Caco-2 (cell line): Measurements from ENCODE around the gene ADM5. TPM values are rescaled to one million over a fixed set of nuclear protein-coding genes. Genes with fewer than 3 reads are reported as not detected.
A peak's percentile ranks its signal among the peaks of the same experiment; 100 is the strongest.

ENCODE experiments used
- BruUV-seq: library from RNA; stranded (reverse); fragments of 400-500 nt; replicated peaks from 2 replicates; lab custom pipeline; 2021; lab: Mats Ljungman, UMichigan
- CTCF ChIA-PET: fragments of 300-600 bp; sonication (Branson Sonifier 250); formaldehyde crosslinking; loops from one replicate; lab custom pipeline; 2022; ENCODE audit warnings: antibody characterized with exemption; lab: Charles Lee
- POLR2A ChIA-PET: fragments of 300-600 bp; sonication (Branson Sonifier 250); formaldehyde crosslinking; loops from one replicate; lab custom pipeline; 2022; ENCODE audit warnings: antibody characterized with exemption; lab: Charles Lee
- DNase-seq, 2 experiments: peaks; one replicate each; pipeline versions ENCODE4 v3.0.0 to v3.0.0-alpha.2; 2020 to 2022
- H3K27me3 ChIP-seq: replicated peaks from 2 replicates; pipeline ENCODE4 v1.6.0; 2011; ENCODE audit warnings: low read length; ENCODE audit not compliant: control insufficient read depth, insufficient read depth
- H3K36me3 ChIP-seq: 2 replicates; pipeline ENCODE4 v1.5.1; 2011; ENCODE audit warnings: low read length; ENCODE audit not compliant: control insufficient read depth, insufficient read depth
- H3K4me1 ChIP-seq: fragments of 250-450 bp; sonication (Bioruptor Pico); 2 replicates; pipeline ENCODE4 v1.5.1; 2020; ENCODE audit warnings: mild to moderate bottlenecking
- H3K4me3 ChIP-seq: 2 replicates; pipeline ENCODE4 v1.5.1; 2011; ENCODE audit warnings: low read depth, mild to moderate bottlenecking, control low read depth, low read length
- H3K9me3 ChIP-seq: fragments of 250-450 bp; sonication (Bioruptor Pico); 2 replicates; pipeline ENCODE4 v1.5.1; 2020; ENCODE audit warnings: mild to moderate bottlenecking, moderate library complexity
- H3K27ac Mint-ChIP-seq: one replicate; pipeline ENCODE4 v1.8.0; 2022; ENCODE audit warnings: mixed read lengths; ENCODE audit not compliant: unreplicated experiment
- H3K27me3 Mint-ChIP-seq: one replicate; pipeline ENCODE4 v1.8.0; 2022; ENCODE audit warnings: mixed read lengths; ENCODE audit not compliant: insufficient read depth, unreplicated experiment
- H3K36me3 Mint-ChIP-seq: one replicate; pipeline ENCODE4 v1.8.0; 2022; ENCODE audit warnings: mild to moderate bottlenecking, mixed read lengths; ENCODE audit not compliant: insufficient read depth, unreplicated experiment
- H3K4me1 Mint-ChIP-seq: one replicate; pipeline ENCODE4 v1.8.0; 2022; ENCODE audit warnings: low read depth, mixed read lengths; ENCODE audit not compliant: unreplicated experiment
- H3K4me3 Mint-ChIP-seq: one replicate; pipeline ENCODE4 v1.8.0; 2022; ENCODE audit warnings: mild to moderate bottlenecking, moderate library complexity, mixed read lengths; ENCODE audit not compliant: unreplicated experiment
- H3K9me3 Mint-ChIP-seq: one replicate; pipeline ENCODE4 v1.8.0; 2022; ENCODE audit warnings: mixed read lengths; ENCODE audit not compliant: unreplicated experiment
- CTCF ChIP-seq, 2 experiments: fragments of 200-600 bp in 1 of 2; IDR thresholded peaks; 1 replicate in 1 of 2; 2 replicates in 1 of 2; pipeline versions ENCODE4 v1.5.1 to v1.8.0; 2011 to 2022; ENCODE audit warnings: antibody characterized with exemption in 1 of 2, control low read depth in 1 of 2, inconsistent platforms in 1 of 2, low read depth in 1 of 2, low read length in 1 of 2, mild to moderate bottlenecking in 1 of 2, moderate library complexity in 1 of 2; ENCODE audit not compliant: insufficient read depth in 1 of 2, severe bottlenecking in 1 of 2, unreplicated experiment in 1 of 2
- intact Hi-C: fragments of 100-400 bp; cut with micrococcal nuclease; formaldehyde crosslinking; loops from one replicate; pipeline ENCODE4 v1.10.0; 2022; ENCODE audit not compliant: unreplicated experiment
- total RNA-seq: library from RNA; stranded (reverse); gene quantifications from 2 replicates; pipeline ENCODE4 v1.2.3, GENCODE V29; 2022

Gene ADM5
- total RNA-seq, 1 experiment from 2014 or later, result 8.5 TPM

- peaks cover 3% of the 10 kb centered on the region for H3K36me3 ChIP-seq
These were observed 43.8 kb upstream of the ADM5 start for GRCh38 chr19:49645592-49645991.

GRCh38 chr19:49645995-49646394 is 43.4 kb upstream of the ADM5 start:
- CTCF ChIA-PET, result no interaction called here
- POLR2A ChIA-PET, result no interaction called here

More at GRCh38 chr19:49645592-49645991, 43.8 kb upstream of the ADM5 start:
- peak overlapping the region; percentile 46 for H3K27ac Mint-ChIP-seq
- no peak for TF ChIP-seq CTCF (IDR thresholded peaks at IDR 0.05; ENCODE audit: insufficient read depth in 1 of 2, low read depth in 1 of 2, low read length in 1 of 2, severe bottlenecking in 1 of 2, unreplicated experiment in 1 of 2)
- Histone ChIP-seq H3K4me3 (no peak overlapping the region), H3K27me3 (no peaks in the 10 kb centered on the region), H3K4me1 (peaks cover 7% of the 10 kb centered on the region), H3K9me3 (no peaks in the 10 kb centered on the region)
- intact Hi-C loops, result no loop called here
- H3K4me1 Mint-ChIP-seq, result peaks cover 19% of the 10 kb centered on the region
- H3K4me3 Mint-ChIP-seq, result no peak overlapping the region
- ChIA-PET CTCF (no interaction called here), POLR2A (no interaction called here)
- H3K36me3 Mint-ChIP-seq, result peaks cover 81% of the 10 kb centered on the region
- no peaks in the 10 kb centered on the region for H3K27me3 Mint-ChIP-seq
- no peaks in the 10 kb centered on the region for H3K9me3 Mint-ChIP-seq
- no peak for DNase-seq
- no TSS peak for BruUV-seq

GRCh38 chr19:49646586-49646985 is 42.8 kb upstream of the ADM5 start:
- H3K4me3 Mint-ChIP-seq, result no peak overlapping the region
- Histone ChIP-seq H3K9me3 (no peaks in the 10 kb centered on the region), H3K4me1 (peaks cover 7% of the 10 kb centered on the region), H3K4me3 (no peak overlapping the region), H3K27me3 (no peaks in the 10 kb centered on the region), H3K36me3 (peaks cover 3% of the 10 kb centered on the region)
- intact Hi-C loops, result no loop called here
- peaks cover 15% of the 10 kb centered on the region for H3K4me1 Mint-ChIP-seq
- POLR2A ChIA-PET, result no interaction called here
- no TSS peak for BruUV-seq
- DNase-seq, result no peak
- peaks cover 78% of the 10 kb centered on the region for H3K36me3 Mint-ChIP-seq
- CTCF ChIA-PET, result no interaction called here
- H3K9me3 Mint-ChIP-seq, result no peaks in the 10 kb centered on the region
- no peaks in the 10 kb centered on the region for H3K27me3 Mint-ChIP-seq
- no peak overlapping the region for H3K27ac Mint-ChIP-seq
- TF ChIP-seq CTCF (IDR thresholded peaks at IDR 0.05; ENCODE audit: insufficient read depth in 1 of 2, low read depth in 1 of 2, low read length in 1 of 2, severe bottlenecking in 1 of 2, unreplicated experiment in 1 of 2), result no peak

More at GRCh38 chr19:49645995-49646394, 43.4 kb upstream of the ADM5 start:
- Histone ChIP-seq H3K36me3 (peaks cover 3% of the 10 kb centered on the region), H3K4me1 (peaks cover 7% of the 10 kb centered on the region), H3K4me3 (no peak overlapping the region), H3K9me3 (no peaks in the 10 kb centered on the region), H3K27me3 (no peaks in the 10 kb centered on the region)
- BruUV-seq, result no TSS peak
- H3K36me3 Mint-ChIP-seq, result peaks cover 81% of the 10 kb centered on the region
- no peaks in the 10 kb centered on the region for H3K27me3 Mint-ChIP-seq
- TF ChIP-seq CTCF (IDR thresholded peaks at IDR 0.05; ENCODE audit: insufficient read depth in 1 of 2, low read depth in 1 of 2, low read length in 1 of 2, severe bottlenecking in 1 of 2, unreplicated experiment in 1 of 2), result no peak
- no peak overlapping the region for H3K4me3 Mint-ChIP-seq
- H3K9me3 Mint-ChIP-seq, result no peaks in the 10 kb centered on the region
- H3K27ac Mint-ChIP-seq, result peak overlapping the region; percentile 46
- H3K4me1 Mint-ChIP-seq, result peaks cover 15% of the 10 kb centered on the region
- DNase-seq, result no peak
- intact Hi-C loops, result no loop called here
